NCI-H345 treated with DMSO at 0.1 percent for 48 hours (cell line): Measurements from ENCODE around the gene DOP1A.
"Not testable (repeated sequence)": the region's sequence is repeated elsewhere in the genome, so short reads cannot be mapped to it uniquely, and the experiment has no call there.

ENCODE experiments used
- DNase-seq: peaks from one replicate; lab custom pipeline; 2025; ENCODE audit not compliant: unreplicated experiment; lab: John Stamatoyannopoulos, UW

Gene DOP1A

GRCh38 chr6:83152913-83153312, 85.4 kb downstream of the DOP1A start:
- no peak for DNase-seq

- DNase-seq = no peak
Observed at GRCh38 chr6:83153883-83154521, 86.5 kb downstream of the DOP1A start.

- no peak for DNase-seq
Observed at GRCh38 chr6:83155794-83156193, 88.3 kb downstream of the DOP1A start.

- DNase-seq = no peak
Observed at GRCh38 chr6:83160167-83160566, 92.7 kb downstream of the DOP1A start.

GRCh38 chr6:83167726-83168278, 100.3 kb downstream of the DOP1A start:
- DNase-seq = no peak

GRCh38 chr6:83168556-83168955, 101.1 kb downstream of the DOP1A start:
- no peak for DNase-seq

- no peak for DNase-seq
Observed at GRCh38 chr6:83169106-83169505, 101.6 kb downstream of the DOP1A start.

- no peak for DNase-seq
Observed at GRCh38 chr6:83169511-83169910, 102.0 kb downstream of the DOP1A start.

GRCh38 chr6:83176246-83176645, 108.8 kb downstream of the DOP1A start:
- DNase-seq = no peak

- DNase-seq = no peak
Observed at GRCh38 chr6:83180426-83180950, 113.0 kb downstream of the DOP1A start.

- DNase-seq = no peak
Observed at GRCh38 chr6:83182114-83182513, 114.6 kb downstream of the DOP1A start.

GRCh38 chr6:83183082-83183828, 115.8 kb downstream of the DOP1A start:
- no peak for DNase-seq

GRCh38 chr6:83185096-83185495, 117.6 kb downstream of the DOP1A start:
- DNase-seq = no peak

GRCh38 chr6:83188501-83188900, 121.0 kb downstream of the DOP1A start:
- DNase-seq = no peak

GRCh38 chr6:83190626-83191025, 123.2 kb downstream of the DOP1A start:
- no peak for DNase-seq

GRCh38 chr6:83191974-83192373, 124.5 kb downstream of the DOP1A start:
- not testable (repeated sequence) for DNase-seq

- no peak for DNase-seq
Observed at GRCh38 chr6:83192456-83192855, 125.0 kb downstream of the DOP1A start.

- peak; percentile 79 for DNase-seq
Observed at GRCh38 chr6:83192871-83193746, 125.6 kb downstream of the DOP1A start, which contains the start of the genes PGM3 and RWDD2A. Gene PGM3, minus strand, starts transcription at chr6:83193265. Its CDS starts 2,253 bp downstream, at chr6:83191012. Gene RWDD2A, plus strand, starts transcription at chr6:83193357. Its CDS starts 1,095 bp downstream, at chr6:83194452.

- DNase-seq = peak; percentile 71
Observed at GRCh38 chr6:83193747-83194566, 126.5 kb downstream of the DOP1A start.
